ENCODE data around the gene GRK2.

DNA sequence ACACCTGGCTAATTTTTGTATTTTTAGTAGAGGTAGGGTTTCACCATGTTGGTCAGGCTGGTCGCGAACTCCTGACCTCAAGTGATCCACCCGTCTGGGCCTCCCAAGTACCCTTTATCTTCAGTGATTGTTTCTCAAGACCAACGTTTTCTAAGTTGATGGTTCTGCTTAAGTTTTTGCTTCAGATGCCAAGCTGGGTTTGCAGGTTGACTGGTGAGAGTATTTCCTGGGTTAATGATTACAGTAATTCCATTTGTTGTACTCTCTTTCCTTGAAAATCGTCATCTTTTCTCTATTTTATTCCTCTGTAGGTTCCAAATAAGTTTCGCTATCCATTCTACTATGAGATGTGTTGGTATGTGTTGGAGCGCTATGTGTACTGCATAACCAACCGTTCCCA, 38.5 kb upstream of the GRK2 start:
- no peak for TF ChIP-seq POLR2AphosphoS5 (IDR thresholded peaks at IDR 0.05; ENCODE audit: insufficient read depth in 1 of 2, low read depth in 1 of 2)
- TF ChIP-seq, protein P1, sequence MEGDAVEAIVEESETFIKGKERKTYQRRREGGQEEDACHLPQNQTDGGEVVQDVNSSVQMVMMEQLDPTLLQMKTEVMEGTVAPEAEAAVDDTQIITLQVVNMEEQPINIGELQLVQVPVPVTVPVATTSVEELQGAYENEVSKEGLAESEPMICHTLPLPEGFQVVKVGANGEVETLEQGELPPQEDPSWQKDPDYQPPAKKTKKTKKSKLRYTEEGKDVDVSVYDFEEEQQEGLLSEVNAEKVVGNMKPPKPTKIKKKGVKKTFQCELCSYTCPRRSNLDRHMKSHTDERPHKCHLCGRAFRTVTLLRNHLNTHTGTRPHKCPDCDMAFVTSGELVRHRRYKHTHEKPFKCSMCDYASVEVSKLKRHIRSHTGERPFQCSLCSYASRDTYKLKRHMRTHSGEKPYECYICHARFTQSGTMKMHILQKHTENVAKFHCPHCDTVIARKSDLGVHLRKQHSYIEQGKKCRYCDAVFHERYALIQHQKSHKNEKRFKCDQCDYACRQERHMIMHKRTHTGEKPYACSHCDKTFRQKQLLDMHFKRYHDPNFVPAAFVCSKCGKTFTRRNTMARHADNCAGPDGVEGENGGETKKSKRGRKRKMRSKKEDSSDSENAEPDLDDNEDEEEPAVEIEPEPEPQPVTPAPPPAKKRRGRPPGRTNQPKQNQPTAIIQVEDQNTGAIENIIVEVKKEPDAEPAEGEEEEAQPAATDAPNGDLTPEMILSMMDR (IDR thresholded peaks at IDR 0.05) = no peak

Measured in vagina (tissue), 2 donors.